ENCODE measurements around the gene GPR15.

Gene GPR15

DNA sequence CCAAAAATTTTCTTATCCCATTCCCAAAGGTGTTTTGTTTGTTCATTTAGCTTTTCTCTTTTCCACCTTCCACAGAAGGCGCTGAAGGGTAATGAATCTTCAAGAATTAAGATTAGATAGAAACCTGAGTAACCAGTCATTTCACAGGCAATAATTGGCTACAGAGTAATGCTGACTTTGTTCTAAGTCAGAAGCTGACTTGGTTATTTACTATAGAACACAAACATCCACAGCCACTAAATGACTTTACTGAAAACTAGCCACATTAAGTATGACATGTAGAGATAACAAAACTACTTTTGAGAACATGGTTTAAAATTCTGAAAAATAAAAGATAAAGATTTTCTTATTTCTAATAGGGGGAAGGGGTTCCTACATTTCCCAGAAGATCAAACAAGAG, 16.8 kb upstream of the GPR15 start:
- Histone ChIP-seq H3K27ac (replicated peaks; ENCODE audit: low read length) (no peak overlapping the region), H3K36me3 (replicated peaks in 1 of 2; ENCODE audit: control insufficient read depth in 2 of 2, insufficient read depth in 2 of 2, low read length in 2 of 2) (peaks cover 8 to 58% of the 10 kb centered on the region in 2 donors), H2AFZ (ENCODE audit: low read length) (no peak overlapping the region), H3K14ac (ENCODE audit: low read length) (no peak overlapping the region), H2BK15ac (ENCODE audit: low read length) (no peak overlapping the region), H3K4me3 (ENCODE audit: low read length in 2 of 2) (no peak overlapping the region), H2BK5ac (ENCODE audit: low read length) (no peak overlapping the region), H3K79me1 (ENCODE audit: low read depth, low read length) (no peaks in the 10 kb centered on the region), H2AK5ac (ENCODE audit: low read depth, low read length) (no peak overlapping the region), H3K18ac (ENCODE audit: low read length) (no peak overlapping the region), H2BK12ac (ENCODE audit: low read length) (no peak overlapping the region), H4K91ac (ENCODE audit: low read depth, low read length, poor library complexity) (no peak overlapping the region), H3K23ac (ENCODE audit: low read depth, low read length, poor library complexity) (no peak overlapping the region), H3K9me3 (replicated peaks in 1 of 2; ENCODE audit: control insufficient read depth in 2 of 2, insufficient read depth in 1 of 2, low read depth in 1 of 2, low read length in 2 of 2) (no peaks in the 10 kb centered on the region), H2BK120ac (ENCODE audit: low read depth, low read length) (no peak overlapping the region), H3K4me2 (ENCODE audit: insufficient read depth, low read length, poor library complexity, severe bottlenecking) (no peak overlapping the region), H4K8ac (ENCODE audit: low read depth, low read length) (no peak overlapping the region), H3K4me1 (ENCODE audit: control insufficient read depth in 2 of 2, insufficient read depth in 1 of 2, low read depth in 1 of 2, low read length in 2 of 2) (no peaks in the 10 kb centered on the region), H3K27me3 (ENCODE audit: control insufficient read depth in 3 of 3, insufficient read depth in 3 of 3, low read depth in 1 of 3, low read length in 3 of 3) (no peaks in the 10 kb centered on the region), H3K4ac (ENCODE audit: low read length) (no peak overlapping the region), H3K9ac (ENCODE audit: low read depth, low read length, poor library complexity) (no peak overlapping the region)
- no peak for DNase-seq (ENCODE audit: low spot score)
- no CpG with 5 or more reads among the region's 1 CpG for WGBS, 2 donors (ENCODE audit: extremely low coverage in 2 of 2, insufficient read length in 2 of 2, insufficient replicate concordance in 1 of 2)

DNA sequence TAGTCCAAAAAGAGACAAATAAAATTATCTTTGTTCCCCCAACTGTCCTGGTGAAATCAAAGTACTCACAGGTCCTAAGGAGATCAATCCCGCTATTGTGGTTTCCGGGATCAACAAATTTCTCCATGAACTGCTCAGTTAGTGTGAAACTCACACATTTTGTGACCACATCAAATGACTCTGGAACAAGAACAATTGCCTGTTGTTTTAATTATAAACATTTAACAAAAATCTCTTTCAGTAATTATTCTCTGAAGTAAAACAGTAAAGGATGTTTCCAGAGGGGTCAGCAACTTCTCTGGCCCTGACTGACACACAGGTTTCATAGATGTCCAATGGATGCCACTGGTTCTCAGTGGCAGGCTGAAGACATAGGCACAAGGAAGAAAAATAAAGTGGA, 13.0 kb upstream of the GPR15 start:
- H3K79me1 ChIP-seq (ENCODE audit: low read depth, low read length) = no peaks in the 10 kb centered on the region
- H2BK12ac ChIP-seq (ENCODE audit: low read length) = no peak overlapping the region
- H3K9ac ChIP-seq (ENCODE audit: low read depth, low read length, poor library complexity) = no peak overlapping the region
- H2AFZ ChIP-seq (ENCODE audit: low read length) = no peak overlapping the region
- no peak overlapping the region for H3K4me3 ChIP-seq (ENCODE audit: low read length in 2 of 2)
- no peak overlapping the region for H4K8ac ChIP-seq (ENCODE audit: low read depth, low read length)
- H3K18ac ChIP-seq (ENCODE audit: low read length) = no peak overlapping the region
- H2BK15ac ChIP-seq (ENCODE audit: low read length) = no peak overlapping the region
- DNase-seq (ENCODE audit: low spot score) = no peak
- H3K36me3 ChIP-seq (replicated peaks in 1 of 2; ENCODE audit: control insufficient read depth in 2 of 2, insufficient read depth in 2 of 2, low read length in 2 of 2) = peaks cover 8 to 70% of the 10 kb centered on the region in 2 donors
- no peak overlapping the region for H2AK5ac ChIP-seq (ENCODE audit: low read depth, low read length)
- H4K91ac ChIP-seq (ENCODE audit: low read depth, low read length, poor library complexity) = no peak overlapping the region
- no peaks in the 10 kb centered on the region for H3K9me3 ChIP-seq (replicated peaks in 1 of 2; ENCODE audit: control insufficient read depth in 2 of 2, insufficient read depth in 1 of 2, low read depth in 1 of 2, low read length in 2 of 2)
- no peak overlapping the region for H2BK120ac ChIP-seq (ENCODE audit: low read depth, low read length)
- H3K4me1 ChIP-seq (ENCODE audit: control insufficient read depth in 2 of 2, insufficient read depth in 1 of 2, low read depth in 1 of 2, low read length in 2 of 2) = peaks cover 0 to 7% of the 10 kb centered on the region in 2 donors
- H2BK5ac ChIP-seq (ENCODE audit: low read length) = no peak overlapping the region
- no peak overlapping the region for H3K23ac ChIP-seq (ENCODE audit: low read depth, low read length, poor library complexity)
- no peak overlapping the region for H3K4ac ChIP-seq (ENCODE audit: low read length)
- no peak overlapping the region for H3K27ac ChIP-seq (replicated peaks; ENCODE audit: low read length)
- H3K14ac ChIP-seq (ENCODE audit: low read length) = no peak overlapping the region
- H3K4me2 ChIP-seq (ENCODE audit: insufficient read depth, low read length, poor library complexity, severe bottlenecking) = no peak overlapping the region
- no CpG with 5 or more reads among the region's 2 CpGs for WGBS, 2 donors (ENCODE audit: extremely low coverage in 2 of 2, insufficient read length in 2 of 2, insufficient replicate concordance in 1 of 2)
- no peaks in the 10 kb centered on the region for H3K27me3 ChIP-seq (ENCODE audit: control insufficient read depth in 3 of 3, insufficient read depth in 3 of 3, low read depth in 1 of 3, low read length in 3 of 3)

DNA sequence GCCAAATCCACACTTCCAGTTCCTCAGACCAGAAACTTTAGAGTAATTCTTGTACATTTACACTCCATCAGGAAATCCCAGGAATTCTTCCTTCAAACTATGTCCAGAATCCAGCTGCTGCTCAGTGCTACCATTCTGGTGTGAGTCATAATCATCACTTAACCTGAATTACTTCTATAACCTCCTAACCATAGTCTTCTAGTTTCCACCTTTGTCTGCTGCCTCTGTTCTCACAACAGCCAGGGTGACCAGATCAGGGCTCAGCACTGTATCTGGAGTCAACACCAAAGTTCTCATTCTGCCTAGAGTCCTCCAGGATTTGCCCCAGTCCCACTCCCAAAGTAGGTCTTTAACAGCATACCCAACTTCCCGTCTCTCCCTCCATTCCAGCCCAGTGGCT, 12.4 kb upstream of the GPR15 start:
- DNase-seq (ENCODE audit: low spot score) = no peak
- Histone ChIP-seq H3K23ac (ENCODE audit: low read depth, low read length, poor library complexity) (peak overlapping the region; percentile 30), H3K4me1 (ENCODE audit: control insufficient read depth in 2 of 2, insufficient read depth in 1 of 2, low read depth in 1 of 2, low read length in 2 of 2) (peaks cover 0 to 7% of the 10 kb centered on the region in 2 donors), H3K4me2 (ENCODE audit: insufficient read depth, low read length, poor library complexity, severe bottlenecking) (no peak overlapping the region), H3K9me3 (replicated peaks in 1 of 2; ENCODE audit: control insufficient read depth in 2 of 2, insufficient read depth in 1 of 2, low read depth in 1 of 2, low read length in 2 of 2) (no peaks in the 10 kb centered on the region), H2BK15ac (ENCODE audit: low read length) (no peak overlapping the region), H4K91ac (ENCODE audit: low read depth, low read length, poor library complexity) (no peak overlapping the region), H3K9ac (ENCODE audit: low read depth, low read length, poor library complexity) (no peak overlapping the region), H3K27me3 (ENCODE audit: control insufficient read depth in 3 of 3, insufficient read depth in 3 of 3, low read depth in 1 of 3, low read length in 3 of 3) (no peaks in the 10 kb centered on the region), H2BK12ac (ENCODE audit: low read length) (no peak overlapping the region), H2AFZ (ENCODE audit: low read length) (no peak overlapping the region), H3K18ac (ENCODE audit: low read length) (no peak overlapping the region), H3K79me1 (ENCODE audit: low read depth, low read length) (no peaks in the 10 kb centered on the region), H3K4ac (ENCODE audit: low read length) (no peak overlapping the region), H3K4me3 (ENCODE audit: low read length in 2 of 2) (no peak overlapping the region), H3K14ac (ENCODE audit: low read length) (no peak overlapping the region), H4K8ac (ENCODE audit: low read depth, low read length) (no peak overlapping the region), H2AK5ac (ENCODE audit: low read depth, low read length) (no peak overlapping the region), H2BK120ac (ENCODE audit: low read depth, low read length) (no peak overlapping the region), H3K27ac (replicated peaks; ENCODE audit: low read length) (no peak overlapping the region), H3K36me3 (replicated peaks in 1 of 2; ENCODE audit: control insufficient read depth in 2 of 2, insufficient read depth in 2 of 2, low read length in 2 of 2) (peaks cover 8 to 68% of the 10 kb centered on the region in 2 donors), H2BK5ac (ENCODE audit: low read length) (no peak overlapping the region)
- WGBS, 2 donors (ENCODE audit: extremely low coverage in 2 of 2, insufficient read length in 2 of 2, insufficient replicate concordance in 1 of 2) = no CpG with 5 or more reads among the region's 1 CpG

DNA sequence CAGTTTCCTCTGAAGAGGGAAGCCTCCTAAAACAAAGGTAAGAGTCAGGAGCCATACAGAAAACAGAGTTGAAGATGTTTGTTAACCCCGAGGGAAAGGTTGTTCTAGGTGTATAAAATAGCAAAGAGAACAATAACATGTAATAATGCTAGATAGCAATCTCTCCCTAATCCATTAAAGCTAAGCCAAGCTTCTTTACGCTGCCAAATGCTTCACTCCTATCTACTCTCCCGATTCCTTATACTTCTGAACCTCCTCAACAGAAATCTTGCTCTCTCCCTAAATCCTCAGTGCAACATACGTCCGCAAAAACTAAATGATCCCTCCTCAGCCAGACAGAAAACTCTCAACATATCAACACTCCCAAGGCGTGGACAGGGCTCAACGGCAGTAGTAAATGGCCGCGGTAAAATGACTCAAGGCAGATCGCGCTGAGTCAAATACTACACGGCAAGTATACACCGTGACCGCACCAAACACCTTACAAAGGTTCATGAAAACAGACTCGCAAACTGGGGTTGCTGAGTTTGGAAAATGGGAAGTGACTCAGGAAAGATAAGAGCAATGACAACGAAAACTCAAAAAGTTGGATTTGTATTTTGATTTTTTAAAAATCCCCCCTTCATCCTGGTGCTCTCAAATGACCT, 9.8 kb upstream of the GPR15 start:
- no peak overlapping the region for H2BK120ac ChIP-seq (ENCODE audit: low read depth, low read length)
- no peaks in the 10 kb centered on the region for H3K9me3 ChIP-seq (replicated peaks in 1 of 2; ENCODE audit: control insufficient read depth in 2 of 2, insufficient read depth in 1 of 2, low read depth in 1 of 2, low read length in 2 of 2)
- DNase-seq (ENCODE audit: low spot score) = peak; percentile 26
- H3K9ac ChIP-seq (ENCODE audit: low read depth, low read length, poor library complexity) = peak overlapping the region; percentile 70
- H2BK5ac ChIP-seq (ENCODE audit: low read length) = peak overlapping the region; percentile 82
- no peak overlapping the region for H4K8ac ChIP-seq (ENCODE audit: low read depth, low read length)
- H3K4me1 ChIP-seq (ENCODE audit: control insufficient read depth in 2 of 2, insufficient read depth in 1 of 2, low read depth in 1 of 2, low read length in 2 of 2) = peaks cover 0 to 7% of the 10 kb centered on the region in 2 donors
- no peak overlapping the region for H4K91ac ChIP-seq (ENCODE audit: low read depth, low read length, poor library complexity)
- H3K79me1 ChIP-seq (ENCODE audit: low read depth, low read length) = no peaks in the 10 kb centered on the region
- peak overlapping the region; percentile 68 to 96 for H3K4me3 ChIP-seq (ENCODE audit: low read length in 2 of 2)
- H3K27me3 ChIP-seq (ENCODE audit: control insufficient read depth in 3 of 3, insufficient read depth in 3 of 3, low read depth in 1 of 3, low read length in 3 of 3) = peaks cover 0 to 3% (median 0%) of the 10 kb centered on the region in 3 experiments
- H3K14ac ChIP-seq (ENCODE audit: low read length) = no peak overlapping the region
- no peak overlapping the region for H2BK15ac ChIP-seq (ENCODE audit: low read length)
- peak overlapping the region; percentile 66 for H3K4me2 ChIP-seq (ENCODE audit: insufficient read depth, low read length, poor library complexity, severe bottlenecking)
- no peak overlapping the region for H3K4ac ChIP-seq (ENCODE audit: low read length)
- H2BK12ac ChIP-seq (ENCODE audit: low read length) = no peak overlapping the region
- WGBS, 2 donors (ENCODE audit: extremely low coverage in 2 of 2, insufficient read length in 2 of 2, insufficient replicate concordance in 1 of 2) = no CpG with 5 or more reads among the region's 16 CpGs
- H2AFZ ChIP-seq (ENCODE audit: low read length) = peak overlapping the region; percentile 93
- H3K27ac ChIP-seq (replicated peaks; ENCODE audit: low read length) = peak overlapping the region; percentile 83
- no peak overlapping the region for H2AK5ac ChIP-seq (ENCODE audit: low read depth, low read length)
- H3K23ac ChIP-seq (ENCODE audit: low read depth, low read length, poor library complexity) = peak overlapping the region; percentile 95
- peak overlapping the region; percentile 94 for H3K18ac ChIP-seq (ENCODE audit: low read length)
- peaks cover 4 to 43% of the 10 kb centered on the region in 2 donors for H3K36me3 ChIP-seq (replicated peaks in 1 of 2; ENCODE audit: control insufficient read depth in 2 of 2, insufficient read depth in 2 of 2, low read length in 2 of 2)

Measured in neuronal stem cell (in vitro differentiated cells).